Measurements from ENCODE around the gene KRT10.

KRT10 gene

DNA sequence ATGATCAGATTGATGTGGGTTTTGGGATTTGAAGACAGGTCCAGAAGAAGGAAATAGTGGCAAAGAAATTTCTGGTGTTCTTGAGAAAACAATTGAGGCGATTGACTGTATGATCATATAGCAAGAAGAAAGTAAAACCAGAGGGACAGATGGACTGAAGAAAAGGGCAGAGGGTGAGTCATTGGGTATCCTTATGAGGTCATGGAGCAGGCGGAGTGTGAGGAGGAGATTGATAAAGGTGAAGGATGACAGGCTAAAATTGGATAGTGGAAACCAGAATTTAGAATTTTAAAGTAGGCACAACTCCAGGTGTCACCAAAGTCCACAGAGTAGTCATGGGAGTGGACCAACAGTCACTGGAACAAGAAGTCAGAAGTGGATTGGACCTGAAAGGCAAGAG lies 21.3 kb downstream of the KRT10 start:
- DNase-seq: no peak

DNA sequence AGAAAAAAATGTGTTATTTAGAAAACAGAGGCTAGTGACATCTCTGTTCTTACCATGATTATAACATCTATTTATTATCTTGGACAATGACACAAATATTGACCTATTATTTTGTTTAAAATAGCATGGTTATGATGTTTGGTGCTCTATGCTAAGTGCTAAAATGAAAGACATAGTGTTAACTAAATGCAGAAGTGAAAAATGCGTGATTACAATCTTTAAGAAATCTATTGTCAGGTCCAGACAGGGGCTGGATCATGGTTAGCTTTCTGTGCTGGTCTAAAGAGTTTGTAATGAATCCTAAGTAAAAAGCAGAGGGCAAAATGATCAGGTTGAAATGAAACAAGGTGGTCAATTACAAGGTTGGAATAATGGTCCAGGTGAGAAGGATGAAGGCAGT lies 22.0 kb downstream of the KRT10 start:
- no peak for DNase-seq

DNA sequence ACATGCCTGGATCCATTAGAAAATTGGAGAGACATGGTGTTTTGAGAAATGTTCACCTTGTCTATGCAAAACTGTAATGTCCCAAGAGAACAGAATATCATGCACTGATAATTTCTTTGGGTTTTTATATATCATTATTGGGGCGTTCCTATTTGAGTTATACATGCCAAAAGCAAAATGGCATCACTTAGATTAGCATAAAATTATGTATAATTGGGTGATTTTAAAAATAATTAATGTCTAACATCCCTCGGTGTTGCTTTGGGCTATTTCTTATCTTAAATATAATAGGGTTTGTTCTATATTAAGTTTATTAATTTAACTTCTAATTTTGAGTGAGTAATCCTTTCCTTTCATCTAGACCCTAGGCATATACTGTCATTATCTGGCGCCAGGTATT lies 22.6 kb downstream of the KRT10 start, which contains the start of gene KRT28:
Gene KRT28 (minus strand): TSS at position 101 of the 400 bp plus-strand sequence. CDS start 66 bp downstream, at position 35.
- DNase-seq: no peak

DNA sequence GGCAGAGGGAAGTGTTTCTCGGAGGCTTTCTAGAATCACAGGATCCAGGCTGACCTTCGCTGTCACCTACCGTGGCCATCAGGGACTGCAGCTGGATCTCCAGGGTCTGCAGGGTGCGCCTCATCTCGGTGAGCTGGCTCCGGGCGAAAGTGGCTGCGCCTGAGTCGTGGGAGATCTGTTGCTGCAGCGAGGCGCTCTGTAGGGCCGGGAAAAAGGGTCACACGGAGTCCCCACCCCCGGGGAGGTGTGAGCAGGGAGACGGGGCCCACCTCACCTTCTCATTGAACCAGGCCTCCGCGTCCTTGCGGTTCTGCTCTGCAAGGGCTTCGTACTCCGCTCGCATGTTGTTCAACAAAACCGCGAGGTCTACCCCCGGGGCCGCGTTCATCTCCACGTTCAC lies 25.6 kb downstream of the KRT10 start:
- DNase-seq: no peak

DNA sequence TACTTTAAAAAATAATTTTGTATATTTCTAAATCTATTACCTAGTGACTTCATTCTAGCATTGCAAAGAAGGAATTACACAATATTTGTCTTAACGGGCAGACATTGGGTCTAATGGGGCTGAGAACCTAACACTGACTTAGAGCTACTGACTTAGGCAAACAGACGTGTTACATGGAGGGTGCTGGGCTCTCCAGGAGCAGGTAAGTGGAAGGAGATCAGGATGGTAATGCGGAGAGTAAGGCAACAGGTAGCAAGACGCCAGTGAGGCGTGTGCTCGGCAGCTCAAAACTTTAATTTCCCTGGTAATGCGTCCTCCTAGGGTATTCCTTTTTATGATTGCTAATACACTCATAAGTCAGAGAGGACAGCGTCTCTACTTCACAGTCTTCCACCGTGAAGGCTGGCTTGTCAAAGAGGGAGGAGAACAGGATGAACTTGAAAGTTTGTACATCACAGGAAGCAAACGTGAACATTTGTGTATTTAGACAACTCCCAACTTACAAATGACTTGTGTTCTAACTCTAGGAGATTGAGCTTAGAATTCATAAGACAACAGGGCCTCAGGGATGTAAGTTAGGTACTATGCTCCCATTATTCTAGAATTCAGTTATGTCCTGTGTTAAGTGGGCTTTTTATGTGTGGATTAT lies 27.3 kb downstream of the KRT10 start:
- DNase-seq: no peak

DNA sequence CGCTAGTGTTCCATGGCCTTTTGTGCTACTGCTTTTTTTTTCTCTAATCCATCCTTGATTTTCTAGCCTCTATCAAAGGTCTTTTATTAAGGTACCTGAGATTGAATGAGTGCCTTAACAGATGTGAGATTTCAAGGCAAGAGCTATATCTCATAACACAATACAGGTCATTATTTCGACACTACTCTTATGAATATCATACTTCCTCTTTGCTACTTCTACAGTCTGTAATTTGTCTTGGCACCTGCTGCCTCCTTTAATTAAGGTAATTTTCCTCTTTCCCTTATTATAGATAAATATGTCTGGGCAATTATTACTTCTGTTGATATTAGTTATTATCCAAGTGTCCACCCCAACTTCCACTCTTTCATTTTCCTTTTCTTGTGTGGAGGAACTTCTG lies 27.9 kb downstream of the KRT10 start:
- no peak for DNase-seq

DNA sequence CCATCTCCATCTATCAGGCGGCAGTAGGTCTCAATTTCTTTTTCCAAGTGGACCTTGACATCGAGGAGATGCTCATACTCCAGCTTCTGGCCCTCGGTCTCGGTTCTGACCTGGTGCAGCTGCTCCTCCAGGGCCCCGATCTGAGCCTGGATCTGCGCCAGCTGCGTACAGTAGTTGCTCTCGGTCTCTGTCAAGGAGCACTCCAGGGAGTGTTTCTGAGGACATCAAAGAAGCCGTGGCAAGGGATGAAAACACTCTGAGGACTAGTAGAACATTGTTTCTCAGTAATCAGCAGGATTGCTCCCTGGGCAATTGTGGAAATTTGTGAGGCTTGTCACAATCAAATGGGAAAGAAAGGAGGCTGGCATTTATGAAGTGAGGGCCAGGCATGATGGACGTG lies 28.6 kb downstream of the KRT10 start:
- no peak for DNase-seq

DNA sequence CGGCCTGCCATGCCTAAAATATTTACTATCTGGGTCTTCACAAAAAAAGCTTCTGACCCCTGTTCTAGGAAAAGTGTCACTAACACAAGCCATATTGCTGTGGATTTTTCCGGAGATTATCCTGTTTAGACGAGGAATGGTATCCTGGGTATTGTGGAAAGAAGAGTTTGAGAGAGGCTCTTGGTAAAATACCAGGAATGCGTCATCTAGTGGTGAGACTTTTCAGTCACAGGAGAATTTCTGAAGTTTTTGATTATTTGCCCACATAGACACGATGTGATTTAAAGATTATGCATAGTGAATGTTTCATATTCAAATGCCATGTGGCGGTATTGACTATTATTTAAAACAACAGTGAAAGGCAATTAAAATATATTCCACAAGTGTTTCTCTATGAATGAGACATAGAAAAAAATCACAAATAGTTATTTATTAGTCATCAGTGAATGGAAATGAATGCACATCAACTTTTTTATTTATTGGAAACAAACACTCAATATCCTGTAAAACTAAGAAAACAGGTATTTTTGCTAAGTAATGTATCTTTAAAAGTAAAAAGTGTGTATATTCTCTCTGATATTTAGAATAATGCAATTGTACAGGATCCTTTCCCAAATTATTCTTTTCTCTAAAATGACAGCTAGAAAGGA lies 30.5 kb downstream of the KRT10 start:
- no peak for DNase-seq

DNA sequence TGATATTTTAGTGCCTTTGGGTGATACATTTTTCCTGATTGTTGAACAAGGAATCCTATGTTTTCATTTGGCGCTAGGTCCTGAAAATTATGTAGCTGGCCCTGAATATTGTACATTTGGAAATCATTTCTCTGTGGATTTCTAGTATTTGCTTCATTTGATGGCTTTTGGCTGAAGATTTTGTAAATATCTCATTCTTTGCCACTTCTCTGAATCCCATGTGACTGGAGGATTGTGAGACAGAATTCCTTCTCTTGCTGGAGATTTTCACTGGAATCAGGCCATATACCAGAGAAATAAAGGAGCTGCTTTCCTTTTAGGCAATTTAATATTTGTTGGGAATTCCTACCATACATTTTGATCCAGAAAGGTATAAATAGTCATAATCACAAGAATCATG lies 31.3 kb downstream of the KRT10 start:
- DNase-seq: no peak

DNA sequence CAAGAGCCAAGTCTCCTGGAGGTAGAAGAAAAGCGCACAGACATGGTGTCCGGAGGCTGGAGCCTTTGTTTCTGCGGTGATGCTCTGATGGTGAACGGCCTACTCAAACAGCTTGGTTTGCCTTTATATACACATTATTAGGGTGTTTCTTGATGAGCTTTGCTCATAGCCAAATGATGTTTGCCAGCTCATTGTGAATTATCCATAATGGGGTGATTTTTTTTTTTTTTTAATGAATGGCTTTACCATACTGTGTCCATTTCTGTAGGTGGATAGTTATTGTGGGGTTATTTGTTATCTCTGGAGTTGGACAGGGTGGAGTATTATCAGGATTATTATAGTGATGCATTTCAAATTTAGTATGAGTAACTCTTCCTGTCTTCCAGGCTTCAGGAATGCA lies 40.0 kb downstream of the KRT10 start, which contains the start of gene KRT27:
Gene KRT27 (minus strand): TSS at position 101 of the 400 bp plus-strand sequence. CDS start 57 bp downstream, at position 44.
- no peak for DNase-seq

DNA sequence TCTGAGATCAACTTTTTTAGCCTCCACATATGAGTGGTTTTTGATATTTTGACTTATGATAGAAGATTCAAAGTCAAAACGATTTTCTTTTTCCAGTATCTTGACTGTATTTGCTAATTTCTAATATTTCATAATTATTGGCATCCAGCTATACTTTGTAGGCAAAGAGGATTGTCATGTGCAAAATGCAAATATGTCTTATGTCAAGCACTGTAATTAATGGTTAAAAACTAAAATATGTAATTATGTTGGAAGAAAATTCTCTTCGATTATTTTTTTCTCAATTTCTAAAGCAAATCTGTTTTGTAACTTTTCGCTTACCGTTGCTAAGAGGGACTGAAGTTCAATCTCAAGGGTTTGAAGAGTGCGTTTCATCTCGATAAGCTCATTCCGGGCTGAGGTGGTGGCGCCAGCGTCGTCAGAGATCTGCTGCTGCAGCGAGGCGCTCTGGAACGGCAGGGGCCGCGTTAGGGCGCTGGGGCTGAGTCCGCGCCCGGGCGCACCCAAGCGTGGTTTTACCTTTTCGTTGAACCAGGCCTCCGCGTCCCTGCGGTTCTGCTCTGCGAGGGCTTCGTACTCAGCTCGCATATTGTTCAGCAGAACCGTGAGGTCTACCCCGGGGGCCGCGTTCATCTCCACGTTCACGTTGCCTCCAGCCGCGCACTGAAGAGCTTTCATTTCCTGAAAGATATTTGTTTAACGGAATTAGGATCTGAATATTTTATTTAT lies 43.1 kb downstream of the KRT10 start:
- DNase-seq: no peak

DNA sequence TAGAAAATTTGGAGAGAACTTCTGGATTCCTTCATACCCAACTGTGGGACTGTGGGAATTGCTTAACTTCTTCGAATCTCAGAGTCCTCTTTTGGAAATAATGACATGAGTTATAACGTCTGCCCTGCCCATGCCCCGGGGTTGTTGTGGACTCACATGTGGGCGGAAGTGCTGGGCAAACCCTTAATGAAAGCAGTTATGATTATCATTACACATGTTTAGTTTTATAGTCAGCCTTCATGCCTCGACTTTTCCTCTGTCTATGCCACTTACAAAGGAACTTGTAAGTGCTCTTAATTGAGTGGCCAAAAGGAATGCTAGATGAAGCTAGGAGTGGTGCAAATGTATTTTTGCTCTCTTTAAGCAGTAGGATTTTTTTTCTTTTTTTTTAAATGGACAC lies 44.0 kb downstream of the KRT10 start:
- DNase-seq: no peak

DNA sequence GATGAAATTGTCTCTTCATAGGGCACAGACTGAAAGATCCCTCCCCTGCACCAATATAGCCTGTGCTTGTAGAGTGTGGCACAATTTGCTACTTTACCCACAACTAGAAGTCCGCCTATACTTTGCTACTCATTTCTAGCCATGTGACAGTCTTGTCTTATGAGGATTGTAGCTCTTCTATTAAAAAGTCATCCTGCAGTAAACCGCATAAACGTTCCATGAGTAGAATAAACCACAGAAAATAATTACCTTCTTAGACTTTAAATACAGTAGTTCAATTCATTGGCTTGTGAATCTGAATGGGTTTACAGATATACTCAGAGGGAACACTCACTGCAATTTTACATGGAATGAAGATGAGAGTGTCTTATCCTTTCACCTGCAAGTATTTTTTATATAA lies 44.4 kb downstream of the KRT10 start:
- DNase-seq: no peak

DNA sequence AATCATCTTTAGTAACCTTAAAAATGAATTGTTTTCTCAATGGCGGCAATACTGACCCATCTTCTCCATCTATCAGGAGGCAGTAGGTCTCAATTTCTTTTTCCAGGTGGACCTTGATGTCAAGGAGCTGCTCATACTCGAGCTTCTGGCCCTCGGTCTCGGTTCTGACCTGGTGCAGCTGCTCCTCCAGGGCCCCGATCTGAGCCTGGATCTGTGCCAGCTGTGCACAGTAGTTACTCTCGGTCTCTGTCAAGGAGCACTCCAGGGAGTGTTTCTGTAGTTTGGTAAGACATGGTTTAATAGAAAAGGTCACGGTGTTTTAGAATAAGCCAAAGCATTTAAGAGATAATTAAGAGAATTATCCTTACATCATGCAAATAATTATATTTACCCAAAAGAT lies 45.0 kb downstream of the KRT10 start:
- DNase-seq: no peak

DNA sequence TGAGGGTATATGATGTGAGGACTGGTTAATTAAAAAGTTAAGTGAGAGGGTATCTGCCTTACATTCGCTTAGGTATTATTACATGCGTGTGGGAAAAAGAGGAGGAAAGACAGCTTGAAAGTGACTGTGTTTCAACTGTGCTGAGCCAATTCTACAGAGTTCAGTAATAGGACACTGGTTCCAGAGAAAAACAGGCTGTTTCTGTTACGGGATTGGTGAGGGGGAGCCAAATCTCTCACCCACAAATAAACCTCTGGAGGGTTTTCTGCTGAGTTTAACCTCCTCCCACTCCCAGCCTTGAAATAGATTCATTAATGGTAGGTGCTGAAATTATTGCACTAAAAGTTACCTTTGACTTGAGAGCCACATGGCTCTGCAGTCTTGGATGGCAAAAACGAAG lies 46.5 kb downstream of the KRT10 start:
- DNase-seq: no peak

DNA sequence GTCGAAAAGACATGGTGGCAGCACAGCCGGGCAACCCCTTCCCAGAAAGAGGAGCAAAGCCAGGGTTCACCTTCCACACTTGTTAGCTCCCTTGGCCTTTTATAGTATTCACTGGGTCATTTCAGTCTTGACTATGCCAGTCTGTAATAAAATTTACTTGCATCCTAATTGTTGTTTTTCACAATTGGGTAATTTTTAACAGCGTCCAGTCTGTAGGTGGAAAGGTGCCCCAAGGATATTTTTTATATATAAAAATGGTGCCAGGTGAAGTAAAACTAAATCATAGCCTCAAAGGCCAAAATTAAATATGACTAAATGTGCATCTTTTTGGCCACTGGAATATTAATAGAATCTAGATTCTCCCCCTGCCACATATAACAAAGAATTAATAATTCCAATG lies 50.3 kb downstream of the KRT10 start, which contains the start of gene KRT26:
Gene KRT26 (minus strand): TSS at position 101 of the 400 bp plus-strand sequence. CDS start 88 bp downstream, at position 13.
- DNase-seq: no peak

Measured in GDM1 (cell line).